WTC11 (cell line): ENCODE measurements around the gene ADAMTS12. TPM values are rescaled to one million over a fixed set of nuclear protein-coding genes. Genes with fewer than 3 reads are reported as not detected.

Experiments used
- ATAC-seq: fragments of 200-7000 bp; cut with Tn5 transposase; 2 replicates; pipeline ENCODE4 v1.10.0; 2021; ENCODE audit warnings: mild to moderate bottlenecking, moderate library complexity
- CTCF ChIA-PET: fragments of 300-600 bp; sonication (Branson Sonifier 250); formaldehyde crosslinking; loops from one replicate; lab custom pipeline; 2021; ENCODE audit warnings: antibody characterized with exemption; lab: Charles Lee
- POLR2A ChIA-PET: fragments of 350-600 bp; sonication (Branson Sonifier 250); formaldehyde crosslinking; loops from one replicate; lab custom pipeline; 2021; ENCODE audit warnings: antibody characterized with exemption; lab: Charles Lee
- DNase-seq: peaks from one replicate; pipeline ENCODE4 v3.0.0; 2021; ENCODE audit warnings: low spot score
- H3K27ac Mint-ChIP-seq: 2 replicates; pipeline ENCODE4 v1.8.0; 2021; ENCODE audit warnings: mixed read lengths
- H3K27me3 Mint-ChIP-seq: 2 replicates; pipeline ENCODE4 v1.8.0; 2021; ENCODE audit warnings: low read depth, mild to moderate bottlenecking, moderate library complexity, mixed read lengths
- H3K36me3 Mint-ChIP-seq: 2 replicates; pipeline ENCODE4 v1.8.0; 2021; ENCODE audit warnings: mixed read lengths
- H3K4me1 Mint-ChIP-seq: 2 replicates; pipeline ENCODE4 v1.8.0; 2022; ENCODE audit warnings: mixed read lengths
- H3K4me3 Mint-ChIP-seq: 2 replicates; pipeline ENCODE4 v1.8.0; 2021; ENCODE audit warnings: mild to moderate bottlenecking, moderate library complexity, mixed read lengths
- H3K9me3 Mint-ChIP-seq: 2 replicates; pipeline ENCODE4 v1.8.0; 2021; ENCODE audit warnings: mixed read lengths
- ELF4 ChIP-seq: sonication (generic); formaldehyde crosslinking; IDR thresholded peaks from 2 replicates; pipeline ENCODE4 v1.8.1; 2022; ENCODE audit warnings: low read depth, mild to moderate bottlenecking, moderate library complexity, missing genetic modification reagents
- EMX1 ChIP-seq: fragments of 250-450 bp; sonication (Bioruptor Pico); IDR thresholded peaks from 2 replicates; pipeline ENCODE4 v1.8.0; 2021; ENCODE audit warnings: mild to moderate bottlenecking
- ETV6 ChIP-seq: sonication (generic); formaldehyde crosslinking; IDR thresholded peaks from 2 replicates; pipeline ENCODE4 v1.8.1; 2022; ENCODE audit warnings: mild to moderate bottlenecking, missing genetic modification reagents
- FOXJ3 ChIP-seq: sonication (generic); formaldehyde crosslinking; IDR thresholded peaks from 2 replicates; pipeline ENCODE4 v1.9.0; 2021; ENCODE audit warnings: missing genetic modification reagents, mild to moderate bottlenecking, borderline replicate concordance
- GABPB1 ChIP-seq: sonication (generic); formaldehyde crosslinking; IDR thresholded peaks from 2 replicates; pipeline ENCODE4 v1.8.1; 2023; ENCODE audit warnings: mild to moderate bottlenecking, missing genetic modification reagents
- GTF2I ChIP-seq: fragments of 250-450 bp; sonication (Bioruptor Pico); conservative IDR thresholded peaks from 2 replicates; pipeline ENCODE4 v1.4.0; 2021; ENCODE audit warnings: mild to moderate bottlenecking
- IRF1 ChIP-seq: sonication (generic); formaldehyde crosslinking; IDR thresholded peaks from 2 replicates; pipeline ENCODE4 v1.8.0; 2023; ENCODE audit warnings: missing genetic modification reagents
- IRF2 ChIP-seq: sonication (generic); formaldehyde crosslinking; IDR thresholded peaks from 2 replicates; pipeline ENCODE4 v1.8.0; 2022; ENCODE audit warnings: low read depth, missing genetic modification reagents, borderline replicate concordance
- JAZF1 ChIP-seq: fragments of 250-450 bp; sonication (Bioruptor Pico); IDR thresholded peaks from 2 replicates; pipeline ENCODE4 v1.9.0; 2021; ENCODE audit warnings: moderate library complexity, mild to moderate bottlenecking, inconsistent platforms
- NR1H2 ChIP-seq: sonication (generic); formaldehyde crosslinking; IDR thresholded peaks from 2 replicates; pipeline ENCODE4 v1.9.0; 2021; ENCODE audit warnings: mild to moderate bottlenecking, moderate library complexity, missing genetic modification reagents
- OVOL2 ChIP-seq: fragments of 250-450 bp; sonication (Bioruptor Pico); IDR thresholded peaks from 2 replicates; pipeline ENCODE4 v1.9.0; 2021; ENCODE audit warnings: mild to moderate bottlenecking, borderline replicate concordance
- RELA ChIP-seq: sonication (generic); formaldehyde crosslinking; IDR thresholded peaks from 2 replicates; pipeline ENCODE4 v1.8.1; 2022; ENCODE audit warnings: missing genetic modification reagents, mild to moderate bottlenecking, borderline replicate concordance
- SMAD4 ChIP-seq: sonication (generic); formaldehyde crosslinking; IDR thresholded peaks from 2 replicates; pipeline ENCODE4 v1.8.0; 2022; ENCODE audit warnings: mild to moderate bottlenecking, missing genetic modification reagents
- SOX15 ChIP-seq: fragments of 250-450 bp; sonication (Bioruptor Pico); IDR thresholded peaks from 2 replicates; pipeline ENCODE4 v1.9.0; 2021; ENCODE audit warnings: mild to moderate bottlenecking
- SP1 ChIP-seq: sonication (generic); formaldehyde crosslinking; conservative IDR thresholded peaks from 2 replicates; pipeline ENCODE4 v1.8.1; 2022; ENCODE audit warnings: missing genetic modification reagents
- TEAD4 ChIP-seq: sonication (generic); formaldehyde crosslinking; IDR thresholded peaks from 2 replicates; pipeline ENCODE4 v1.8.0; 2022; ENCODE audit warnings: mild to moderate bottlenecking, missing genetic modification reagents
- TP53 ChIP-seq: sonication (generic); formaldehyde crosslinking; IDR thresholded peaks from 2 replicates; pipeline ENCODE4 v1.8.1; 2023; ENCODE audit warnings: mild to moderate bottlenecking, missing genetic modification reagents
- USF1 ChIP-seq: sonication (generic); formaldehyde crosslinking; IDR thresholded peaks from 2 replicates; pipeline ENCODE4 v1.8.0; 2022; ENCODE audit warnings: mild to moderate bottlenecking, missing genetic modification reagents
- USF2 ChIP-seq: sonication (generic); formaldehyde crosslinking; IDR thresholded peaks from 2 replicates; pipeline ENCODE4 v1.8.1; 2023; ENCODE audit warnings: mild to moderate bottlenecking, missing genetic modification reagents, moderate library complexity
- ZMAT4 ChIP-seq: fragments of 250-450 bp; sonication (Bioruptor Pico); IDR thresholded peaks from 2 replicates; pipeline ENCODE4 v1.9.0; 2021; ENCODE audit warnings: mild to moderate bottlenecking
- ZNF138 ChIP-seq: sonication (generic); formaldehyde crosslinking; conservative IDR thresholded peaks from 2 replicates; pipeline ENCODE4 v1.8.1; 2022; ENCODE audit warnings: mild to moderate bottlenecking, moderate library complexity, missing genetic modification reagents
- ZNF416 ChIP-seq: fragments of 250-450 bp; sonication (Bioruptor Pico); IDR thresholded peaks from 2 replicates; pipeline ENCODE4 v1.9.0; 2021; ENCODE audit warnings: mild to moderate bottlenecking, inconsistent platforms
- ZNF532 ChIP-seq: fragments of 250-450 bp; sonication (Bioruptor Pico); IDR thresholded peaks from 2 replicates; pipeline ENCODE4 v1.9.0; 2021; ENCODE audit warnings: mild to moderate bottlenecking, borderline replicate concordance
- total RNA-seq: library from RNA; stranded (reverse); gene quantifications from 3 replicates; pipeline ENCODE4 v1.2.3, GENCODE V29; 2021
- TF ChIP-seq, protein P1 (sequence below): sonication (generic); formaldehyde crosslinking; IDR thresholded peaks from 2 replicates; pipeline ENCODE4 v1.8.0; 2023; ENCODE audit warnings: mild to moderate bottlenecking, missing genetic modification reagents

The ADAMTS12 gene
- total RNA-seq, 1 experiment from 2014 or later = 13.5 TPM

DNA sequence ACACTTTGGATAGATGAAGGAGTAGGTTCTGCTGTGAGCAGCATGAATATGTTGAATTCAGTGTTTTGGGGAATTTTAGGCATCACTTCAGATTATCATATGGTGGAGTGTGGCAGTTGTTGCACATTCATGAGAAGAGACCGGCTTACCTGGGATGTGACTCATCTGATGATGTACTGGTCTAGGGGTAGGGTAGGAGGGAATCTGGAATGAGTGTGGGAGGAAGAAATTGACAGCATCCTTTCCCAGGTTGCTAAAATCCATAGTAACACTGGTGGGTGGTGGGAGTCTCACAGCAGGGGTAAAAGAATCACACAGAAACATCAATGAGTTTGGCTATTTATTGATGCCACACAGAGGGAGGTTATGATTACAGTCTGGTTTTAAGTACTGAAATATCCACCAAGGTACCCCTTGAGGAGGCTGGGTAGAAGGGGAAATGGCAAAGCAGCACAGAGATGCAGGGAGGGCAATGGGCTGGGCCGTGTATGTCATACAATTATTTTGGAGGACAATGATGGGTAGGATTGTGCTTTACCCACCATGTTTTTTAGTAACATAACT is 368.5 kb downstream of the ADAMTS12 start:
- TF ChIP-seq SMAD4 (CRISPR knock-in tag) (no peak), ZNF532 (CRISPR knock-in tag) (no peak), USF1 (no peak), NR1H2 (no peak), SOX15 (CRISPR knock-in tag) (no peak), ZNF138 (CRISPR knock-in tag) (no peak), TEAD4 (no peak), EMX1 (CRISPR knock-in tag) (no peak), GTF2I (no peak), IRF1 (no peak), JAZF1 (CRISPR knock-in tag) (no peak), USF2 (no peak), ZMAT4 (CRISPR knock-in tag) (no peak)
- H3K27me3 Mint-ChIP-seq = peaks cover 5% of the 10 kb centered on the region; the same call in 1 of the 2 replicates
- ChIA-PET CTCF (no interaction called here), POLR2A (no interaction called here)
- no peak for ATAC-seq
- peaks cover 7% of the 10 kb centered on the region for H3K36me3 Mint-ChIP-seq
- DNase-seq = no peak
- peaks cover 16% of the 10 kb centered on the region for H3K9me3 Mint-ChIP-seq
- H3K4me3 Mint-ChIP-seq = no peak overlapping the region
- H3K27ac Mint-ChIP-seq = no peak overlapping the region
- no peaks in the 10 kb centered on the region for H3K4me1 Mint-ChIP-seq

DNA sequence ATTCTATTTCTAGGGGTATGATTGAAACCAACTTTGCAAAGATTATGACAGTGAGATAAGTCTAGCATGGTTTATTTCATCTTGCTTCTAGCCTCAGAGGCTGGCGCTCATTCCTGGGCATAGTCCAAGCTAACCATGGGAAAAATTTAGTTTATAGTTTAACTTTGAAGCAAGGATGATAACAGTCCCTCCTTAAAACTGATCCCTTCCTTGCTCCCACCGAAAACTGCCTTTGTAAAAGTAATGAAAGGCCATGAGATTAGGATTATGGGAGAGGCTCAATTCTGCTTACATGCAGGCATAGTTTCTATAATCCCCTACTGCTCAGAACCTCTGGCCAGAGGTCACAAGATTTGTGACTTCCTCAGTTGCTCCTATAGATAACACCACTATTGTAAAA is 375.4 kb downstream of the ADAMTS12 start:
- Mint-ChIP-seq H3K4me1 (0 out of 2 replicates have a peak, but pooled peaks cover 2% of the 10 kb centered on the region), H3K4me3 (no peak overlapping the region), H3K27ac (no peak overlapping the region), H3K36me3 (peaks cover 14% of the 10 kb centered on the region), H3K9me3 (peaks cover 39% of the 10 kb centered on the region), H3K27me3 (peaks cover 8% of the 10 kb centered on the region)
- CTCF ChIA-PET = no interaction called here
- POLR2A ChIA-PET = no interaction called here
- DNase-seq = no peak
- ATAC-seq = no peak
- TF ChIP-seq RELA (no peak), OVOL2 (CRISPR knock-in tag) (no peak), IRF2 (no peak), IRF1 (no peak), TP53 (CRISPR knock-in tag) (no peak), GABPB1 (CRISPR knock-in tag) (no peak), ETV6 (CRISPR knock-in tag) (no peak), FOXJ3 (CRISPR knock-in tag) (no peak), ZNF416 (CRISPR knock-in tag) (no peak), SMAD4 (CRISPR knock-in tag) (no peak), ELF4 (no peak), SP1 (CRISPR knock-in tag) (no peak)
- TF ChIP-seq, protein P1, sequence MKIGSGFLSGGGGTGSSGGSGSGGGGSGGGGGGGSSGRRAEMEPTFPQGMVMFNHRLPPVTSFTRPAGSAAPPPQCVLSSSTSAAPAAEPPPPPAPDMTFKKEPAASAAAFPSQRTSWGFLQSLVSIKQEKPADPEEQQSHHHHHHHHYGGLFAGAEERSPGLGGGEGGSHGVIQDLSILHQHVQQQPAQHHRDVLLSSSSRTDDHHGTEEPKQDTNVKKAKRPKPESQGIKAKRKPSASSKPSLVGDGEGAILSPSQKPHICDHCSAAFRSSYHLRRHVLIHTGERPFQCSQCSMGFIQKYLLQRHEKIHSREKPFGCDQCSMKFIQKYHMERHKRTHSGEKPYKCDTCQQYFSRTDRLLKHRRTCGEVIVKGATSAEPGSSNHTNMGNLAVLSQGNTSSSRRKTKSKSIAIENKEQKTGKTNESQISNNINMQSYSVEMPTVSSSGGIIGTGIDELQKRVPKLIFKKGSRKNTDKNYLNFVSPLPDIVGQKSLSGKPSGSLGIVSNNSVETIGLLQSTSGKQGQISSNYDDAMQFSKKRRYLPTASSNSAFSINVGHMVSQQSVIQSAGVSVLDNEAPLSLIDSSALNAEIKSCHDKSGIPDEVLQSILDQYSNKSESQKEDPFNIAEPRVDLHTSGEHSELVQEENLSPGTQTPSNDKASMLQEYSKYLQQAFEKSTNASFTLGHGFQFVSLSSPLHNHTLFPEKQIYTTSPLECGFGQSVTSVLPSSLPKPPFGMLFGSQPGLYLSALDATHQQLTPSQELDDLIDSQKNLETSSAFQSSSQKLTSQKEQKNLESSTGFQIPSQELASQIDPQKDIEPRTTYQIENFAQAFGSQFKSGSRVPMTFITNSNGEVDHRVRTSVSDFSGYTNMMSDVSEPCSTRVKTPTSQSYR (CRISPR knock-in tag) = no peak
